ENCODE measurements around the gene MYH14. TPM values are rescaled to one million over a fixed set of nuclear protein-coding genes. Genes with fewer than 3 reads are reported as not detected.

Gene MYH14
- total and polyA plus RNA-seq, 2 of the 8 experiments (the other 6 are each of a cell fraction or from before 2014, with no cell fraction given) = 17.3 to 28.6 TPM

DNA sequence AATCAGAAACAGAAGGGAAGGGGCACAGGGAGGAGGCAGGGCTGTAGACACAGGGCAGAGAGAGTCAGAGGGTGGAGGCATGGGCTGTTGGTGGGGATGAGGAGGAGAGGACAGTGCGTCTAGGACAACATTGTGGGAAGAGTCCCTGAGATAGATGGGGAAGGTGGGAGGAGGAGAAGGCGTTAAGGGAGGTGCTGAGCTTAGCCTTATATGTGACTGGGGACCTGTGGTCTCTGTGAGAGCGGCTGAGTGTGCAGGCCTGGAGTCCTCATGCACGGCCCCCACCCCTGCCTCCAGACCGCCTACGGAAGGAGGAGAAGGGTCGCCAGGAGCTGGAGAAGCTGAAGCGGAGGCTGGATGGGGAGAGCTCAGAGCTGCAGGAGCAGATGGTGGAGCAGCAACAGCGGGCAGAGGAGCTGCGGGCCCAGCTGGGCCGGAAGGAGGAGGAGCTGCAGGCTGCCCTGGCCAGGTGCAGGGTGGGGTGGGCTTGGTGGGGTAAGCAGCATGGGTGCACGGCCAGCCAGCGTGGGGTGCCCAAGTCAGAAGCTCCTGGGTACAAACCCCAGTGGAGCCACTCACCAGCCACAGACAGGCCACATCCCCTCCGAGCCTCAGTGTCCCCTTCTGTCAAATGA, 69.0 kb downstream of the MYH14 start (continued):
- no peak for TF ChIP-seq KDM5A (IDR thresholded peaks at IDR 0.05; ENCODE audit: low read length)
